ENCODE results near the gene UBAC1.
"Not testable (repeated sequence)": the region's sequence is repeated elsewhere in the genome, so short reads cannot be mapped to it uniquely, and the experiment has no call there.

Gene UBAC1

GRCh38 chr9:135896205-135896604 lies 65.0 kb downstream of the UBAC1 start:
- Mint-ChIP-seq H3K27ac (no peak overlapping the region), H3K4me1 (ENCODE audit: low read depth) (peaks cover 28% of the 10 kb centered on the region), H3K36me3 (ENCODE audit: low read depth) (peaks cover 13% of the 10 kb centered on the region)

DNA sequence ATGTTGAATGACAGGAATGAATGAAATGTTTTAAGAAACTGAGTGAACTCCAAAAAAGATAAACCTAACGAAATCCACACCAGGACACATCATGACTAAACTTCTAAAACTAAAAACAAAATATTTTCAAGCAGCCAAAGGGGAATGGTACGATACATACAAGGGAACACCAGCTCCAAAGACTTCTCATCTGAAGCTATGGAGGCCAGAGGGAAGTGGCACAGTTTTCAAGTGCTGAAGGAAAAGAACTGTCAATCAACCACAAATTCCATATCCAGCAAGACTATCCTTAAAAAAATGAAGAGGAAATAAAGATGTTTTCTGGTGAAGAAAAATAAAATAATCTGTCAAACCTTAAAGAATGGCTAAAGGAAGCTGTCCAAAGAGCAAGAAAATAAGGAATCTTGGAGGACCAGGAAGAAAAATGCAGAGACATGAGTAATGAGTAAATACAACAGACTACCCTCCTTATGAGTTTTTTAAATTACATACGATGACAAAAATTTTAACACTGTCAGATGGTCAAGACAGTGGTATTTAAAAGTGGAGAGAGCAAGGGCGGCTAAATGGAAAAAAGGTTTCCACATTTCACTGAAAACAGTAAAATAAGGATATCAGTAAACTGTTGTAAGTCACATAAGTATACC lies 65.8 kb downstream of the UBAC1 start:
- Mint-ChIP-seq H3K4me1 (ENCODE audit: low read depth) (peaks cover 28% of the 10 kb centered on the region), H3K4me3 (no peak overlapping the region), H3K27ac (no peak overlapping the region), H3K27me3 (ENCODE audit: low read depth) (no peaks in the 10 kb centered on the region), H3K36me3 (ENCODE audit: low read depth) (peaks cover 10% of the 10 kb centered on the region), H3K9me3 (no peaks in the 10 kb centered on the region)
- DNase-seq (ENCODE audit: low spot score) = no peak

More at GRCh38 chr9:135896205-135896604, 65.0 kb downstream of the UBAC1 start:
- DNase-seq (ENCODE audit: low spot score) = no peak
- no peaks in the 10 kb centered on the region for H3K9me3 Mint-ChIP-seq
- H3K27me3 Mint-ChIP-seq (ENCODE audit: low read depth) = no peaks in the 10 kb centered on the region
- H3K4me3 Mint-ChIP-seq = no peak overlapping the region

DNA sequence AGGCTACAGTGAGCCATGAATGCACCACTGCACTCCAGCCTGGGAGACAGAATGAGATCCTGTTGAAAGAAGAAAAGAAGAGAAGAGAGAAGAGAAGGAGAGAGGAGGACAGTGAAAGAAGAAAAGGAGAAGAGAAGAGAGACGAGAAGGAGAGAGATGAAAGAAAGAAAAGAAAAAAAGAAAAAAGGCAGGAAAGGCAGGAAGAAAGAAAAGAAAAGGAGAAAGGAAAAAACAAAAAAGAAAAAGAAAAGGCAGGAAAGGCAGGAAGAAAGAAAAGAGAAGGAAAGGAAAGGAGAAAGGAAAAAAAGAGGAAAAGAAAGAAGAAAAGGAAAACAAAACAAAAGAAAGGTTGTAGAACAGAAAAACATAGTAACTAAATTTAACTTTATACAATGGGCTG lies 68.1 kb downstream of the UBAC1 start:
- H3K4me3 Mint-ChIP-seq = peak overlapping the region; percentile 3
- no peaks in the 10 kb centered on the region for H3K27me3 Mint-ChIP-seq (ENCODE audit: low read depth)
- H3K27ac Mint-ChIP-seq = peak overlapping the region; percentile 21
- H3K4me1 Mint-ChIP-seq (ENCODE audit: low read depth) = peaks cover 26% of the 10 kb centered on the region
- DNase-seq (ENCODE audit: low spot score) = no peak
- H3K36me3 Mint-ChIP-seq (ENCODE audit: low read depth) = peaks cover 2% of the 10 kb centered on the region
- no peaks in the 10 kb centered on the region for H3K9me3 Mint-ChIP-seq

DNA sequence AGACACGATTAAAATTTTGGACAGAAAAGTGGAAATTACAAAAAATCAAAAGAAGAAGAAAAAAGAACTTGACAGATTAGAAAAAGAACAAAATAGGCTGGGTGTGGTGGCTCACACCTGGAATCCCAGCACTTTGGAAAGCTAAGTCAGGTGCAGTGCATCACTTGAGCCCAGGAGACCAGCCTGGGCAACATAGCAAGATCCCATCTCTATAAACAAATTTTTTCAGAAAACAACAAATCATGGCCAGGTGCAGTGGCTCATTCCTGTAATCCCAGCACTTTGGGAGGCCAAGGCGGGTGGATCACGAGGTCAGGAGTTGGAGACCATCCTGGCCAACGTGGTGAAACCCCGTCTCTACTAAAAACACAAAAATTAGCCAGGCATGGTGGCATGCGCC lies 68.8 kb downstream of the UBAC1 start:
- not testable (repeated sequence) for DNase-seq (ENCODE audit: low spot score); H3K9me3 Mint-ChIP-seq; H3K27ac Mint-ChIP-seq; H3K36me3 Mint-ChIP-seq (ENCODE audit: low read depth); H3K4me3 Mint-ChIP-seq; H3K27me3 Mint-ChIP-seq (ENCODE audit: low read depth)
- peaks cover 30% of the 10 kb centered on the region for H3K4me1 Mint-ChIP-seq (ENCODE audit: low read depth)

DNA sequence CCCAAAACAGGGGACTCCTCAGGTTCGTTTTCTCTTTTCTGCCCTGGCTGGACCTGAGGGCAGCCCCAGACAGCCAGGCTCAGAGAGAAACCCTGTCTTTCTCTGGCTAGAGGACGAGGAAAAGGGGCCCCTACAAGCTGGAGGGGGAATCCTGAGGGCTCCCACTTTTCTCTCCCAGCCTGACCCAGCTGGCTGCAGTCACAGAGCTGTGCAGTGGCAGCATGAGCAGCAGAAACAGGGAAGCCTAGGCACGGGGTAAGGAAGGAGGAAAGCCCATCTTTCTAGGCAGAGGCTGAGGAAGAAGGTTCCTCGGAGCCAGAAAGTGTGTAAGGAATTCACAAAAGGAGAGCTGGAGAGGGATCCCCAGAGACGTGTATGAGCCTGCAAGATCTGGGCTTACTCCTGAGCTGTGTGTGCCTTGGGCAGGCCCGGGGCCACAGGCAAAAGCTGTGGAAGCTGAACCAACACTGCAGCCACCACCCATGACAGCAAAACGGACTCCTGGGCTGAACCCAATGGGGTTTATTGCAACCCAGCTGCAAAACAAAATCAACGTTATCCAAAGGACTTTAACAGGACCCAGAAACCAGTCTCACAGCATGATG lies 70.0 kb downstream of the UBAC1 start:
- Mint-ChIP-seq H3K4me3 (no peak overlapping the region), H3K36me3 (ENCODE audit: low read depth) (peaks cover 2% of the 10 kb centered on the region), H3K27ac (no peak overlapping the region), H3K9me3 (no peaks in the 10 kb centered on the region), H3K27me3 (ENCODE audit: low read depth) (no peaks in the 10 kb centered on the region), H3K4me1 (ENCODE audit: low read depth) (peaks cover 38% of the 10 kb centered on the region)
- no peak for DNase-seq (ENCODE audit: low spot score)

GRCh38 chr9:135890190-135891026 lies 70.8 kb downstream of the UBAC1 start:
- no peak overlapping the region for H3K4me3 Mint-ChIP-seq
- peaks cover 42% of the 10 kb centered on the region for H3K4me1 Mint-ChIP-seq (ENCODE audit: low read depth)
- H3K9me3 Mint-ChIP-seq = no peaks in the 10 kb centered on the region
- H3K27me3 Mint-ChIP-seq (ENCODE audit: low read depth) = no peaks in the 10 kb centered on the region
- H3K27ac Mint-ChIP-seq = no peak overlapping the region
- H3K36me3 Mint-ChIP-seq (ENCODE audit: low read depth) = peaks cover 2% of the 10 kb centered on the region
- no peak for DNase-seq (ENCODE audit: low spot score)

GRCh38 chr9:135889564-135890189 lies 71.5 kb downstream of the UBAC1 start:
- peaks cover 2% of the 10 kb centered on the region for H3K36me3 Mint-ChIP-seq (ENCODE audit: low read depth)
- H3K27ac Mint-ChIP-seq = no peak overlapping the region
- no peak for DNase-seq (ENCODE audit: low spot score)
- no peaks in the 10 kb centered on the region for H3K27me3 Mint-ChIP-seq (ENCODE audit: low read depth)
- peaks cover 45% of the 10 kb centered on the region for H3K4me1 Mint-ChIP-seq (ENCODE audit: low read depth)
- H3K4me3 Mint-ChIP-seq = no peak overlapping the region
- H3K9me3 Mint-ChIP-seq = no peaks in the 10 kb centered on the region

GRCh38 chr9:135888766-135889394 lies 72.3 kb downstream of the UBAC1 start:
- H3K4me3 Mint-ChIP-seq = no peak overlapping the region
- DNase-seq (ENCODE audit: low spot score) = no peak
- H3K9me3 Mint-ChIP-seq = no peaks in the 10 kb centered on the region
- no peaks in the 10 kb centered on the region for H3K27me3 Mint-ChIP-seq (ENCODE audit: low read depth)
- peaks cover 49% of the 10 kb centered on the region for H3K4me1 Mint-ChIP-seq (ENCODE audit: low read depth)
- no peak overlapping the region for H3K27ac Mint-ChIP-seq
- H3K36me3 Mint-ChIP-seq (ENCODE audit: low read depth) = peaks cover 2% of the 10 kb centered on the region

GRCh38 chr9:135888126-135888765 lies 72.9 kb downstream of the UBAC1 start:
- Mint-ChIP-seq H3K36me3 (ENCODE audit: low read depth) (peaks cover 2% of the 10 kb centered on the region), H3K27ac (no peak overlapping the region), H3K4me3 (peak overlapping the region; percentile 71), H3K9me3 (no peaks in the 10 kb centered on the region), H3K27me3 (ENCODE audit: low read depth) (no peaks in the 10 kb centered on the region), H3K4me1 (ENCODE audit: low read depth) (peaks cover 46% of the 10 kb centered on the region)
- no peak for DNase-seq (ENCODE audit: low spot score)

GRCh38 chr9:135887585-135888050 lies 73.6 kb downstream of the UBAC1 start:
- Mint-ChIP-seq H3K4me3 (peak overlapping the region; percentile 71), H3K9me3 (no peaks in the 10 kb centered on the region), H3K27ac (peak overlapping the region; percentile 73), H3K27me3 (ENCODE audit: low read depth) (no peaks in the 10 kb centered on the region), H3K36me3 (ENCODE audit: low read depth) (peaks cover 2% of the 10 kb centered on the region), H3K4me1 (ENCODE audit: low read depth) (peaks cover 44% of the 10 kb centered on the region)
- DNase-seq (ENCODE audit: low spot score) = peak; percentile 50

- peaks cover 2% of the 10 kb centered on the region for H3K36me3 Mint-ChIP-seq (ENCODE audit: low read depth)
- peaks cover 44% of the 10 kb centered on the region for H3K4me1 Mint-ChIP-seq (ENCODE audit: low read depth)
- H3K4me3 Mint-ChIP-seq = peak overlapping the region; percentile 71
- no peaks in the 10 kb centered on the region for H3K9me3 Mint-ChIP-seq
- H3K27me3 Mint-ChIP-seq (ENCODE audit: low read depth) = no peaks in the 10 kb centered on the region
- DNase-seq (ENCODE audit: low spot score) = no peak
- H3K27ac Mint-ChIP-seq = peak overlapping the region; percentile 73
These were observed 74.1 kb downstream of the UBAC1 start for GRCh38 chr9:135887021-135887507.

DNA sequence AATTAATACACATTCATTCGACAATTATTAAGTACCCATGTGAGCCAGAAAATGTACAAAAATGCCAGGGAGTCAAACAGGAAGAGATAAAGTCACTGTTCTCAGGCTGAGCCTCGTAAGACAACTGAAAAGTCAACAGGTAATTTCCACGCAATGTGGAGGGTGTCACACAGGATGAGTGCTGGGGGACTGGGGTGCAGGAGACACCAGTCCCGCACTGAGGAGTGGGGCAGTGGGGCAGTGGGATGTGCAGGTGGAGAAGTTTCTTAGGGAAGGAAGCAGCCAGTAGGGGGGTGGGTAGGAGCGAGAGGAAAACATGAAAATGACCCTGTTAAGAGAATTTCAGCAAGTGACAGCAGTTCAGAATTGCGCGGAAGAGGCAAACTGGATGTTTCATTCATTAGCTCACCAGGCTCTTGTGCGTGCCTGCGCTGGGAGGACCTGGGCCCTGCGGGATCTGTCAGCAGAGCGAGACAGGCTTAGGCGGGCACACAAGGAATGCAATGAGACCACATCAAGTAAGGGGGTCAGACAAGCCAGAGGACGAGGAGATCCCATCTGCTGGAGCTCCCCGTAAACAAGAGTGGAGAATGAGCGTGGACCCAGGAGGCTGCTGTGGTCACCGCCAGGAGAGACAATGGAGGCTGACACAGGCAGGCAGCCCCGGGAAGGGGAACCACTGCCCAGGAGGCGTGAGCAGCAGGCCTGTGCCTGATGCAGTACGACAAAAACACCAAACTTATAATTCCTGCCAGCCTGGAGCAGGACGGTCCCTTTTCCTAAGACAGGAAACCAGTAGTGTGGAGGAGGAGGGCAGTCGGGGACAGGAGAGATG lies 74.8 kb downstream of the UBAC1 start:
- Mint-ChIP-seq H3K27me3 (ENCODE audit: low read depth) (no peaks in the 10 kb centered on the region), H3K36me3 (ENCODE audit: low read depth) (peaks cover 2% of the 10 kb centered on the region), H3K4me1 (ENCODE audit: low read depth) (peaks cover 44% of the 10 kb centered on the region), H3K9me3 (no peaks in the 10 kb centered on the region), H3K27ac (peak overlapping the region; percentile 73), H3K4me3 (peak overlapping the region; percentile 71)
- DNase-seq (ENCODE audit: low spot score) = no peak
